ENCODE results near the gene TNRC6C. TPM values are rescaled to one million over a fixed set of nuclear protein-coding genes. Genes with fewer than 3 reads are reported as not detected.

The TNRC6C gene
- total and polyA plus RNA-seq, 10 donors = 1.7 to 37.0 (median 18.3) TPM

DNA sequence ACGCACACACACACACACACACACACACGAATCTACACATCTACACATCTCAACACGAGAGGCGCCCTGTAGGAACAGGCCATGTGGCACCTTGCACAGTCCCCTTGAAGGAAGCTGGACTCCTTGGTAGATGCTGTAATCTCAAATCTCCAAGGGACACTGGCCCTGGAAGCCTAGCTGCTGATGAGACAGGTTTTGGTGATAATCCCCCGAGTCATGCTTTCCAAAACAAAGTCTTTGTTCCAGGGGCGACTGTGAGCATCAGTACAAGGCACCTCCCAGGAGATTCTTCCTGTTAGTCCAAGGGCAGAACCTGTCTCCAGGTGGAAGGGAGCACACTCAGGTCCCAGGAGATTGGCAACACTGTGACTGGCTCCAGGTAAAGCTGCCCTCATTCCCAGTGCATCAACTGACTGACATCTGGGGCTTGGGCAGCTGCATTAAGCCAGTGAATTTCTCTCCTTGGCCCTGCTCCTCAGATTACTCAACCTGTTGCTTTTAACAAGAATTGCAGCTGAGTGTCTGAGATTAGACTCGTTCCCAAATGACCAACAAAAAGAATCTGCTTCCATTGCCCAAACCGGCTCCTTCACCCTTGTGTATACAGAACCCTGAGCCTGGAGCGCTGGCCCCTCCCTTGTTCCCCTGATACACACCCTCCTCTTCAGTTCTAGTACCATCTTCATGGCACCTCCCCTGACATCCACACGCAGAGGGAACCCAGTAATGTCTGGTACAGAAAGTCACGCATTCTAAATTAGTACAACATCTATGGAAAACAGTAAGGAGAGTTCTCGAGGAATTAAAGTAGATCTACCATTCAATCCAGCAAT, 13.9 kb upstream of the TNRC6C start:
- Histone ChIP-seq H3K4me1 (peaks cover 0 to 8% (median 0%) of the 10 kb centered on the region in 6 donors), H3K4me3 (no peak overlapping the region), H3K27ac (no peak overlapping the region), H3K9me3 (peaks cover 0 to 4% (median 0%) of the 10 kb centered on the region in 8 donors), H3K36me3 (no peaks in the 10 kb centered on the region), H3K27me3 (replicated peaks in 1 of 7) (peaks cover 0 to 50% (median 0%) of the 10 kb centered on the region in 7 donors)
- intact Hi-C loops (cut with DNase I; ENCODE audit: low total_unique reads) = no loop called here
- 80 to 91% (median 85%) methylated on average over 11 to 12 of the region's 12 CpGs for WGBS, 5 donors
- TF ChIP-seq, protein P1, sequence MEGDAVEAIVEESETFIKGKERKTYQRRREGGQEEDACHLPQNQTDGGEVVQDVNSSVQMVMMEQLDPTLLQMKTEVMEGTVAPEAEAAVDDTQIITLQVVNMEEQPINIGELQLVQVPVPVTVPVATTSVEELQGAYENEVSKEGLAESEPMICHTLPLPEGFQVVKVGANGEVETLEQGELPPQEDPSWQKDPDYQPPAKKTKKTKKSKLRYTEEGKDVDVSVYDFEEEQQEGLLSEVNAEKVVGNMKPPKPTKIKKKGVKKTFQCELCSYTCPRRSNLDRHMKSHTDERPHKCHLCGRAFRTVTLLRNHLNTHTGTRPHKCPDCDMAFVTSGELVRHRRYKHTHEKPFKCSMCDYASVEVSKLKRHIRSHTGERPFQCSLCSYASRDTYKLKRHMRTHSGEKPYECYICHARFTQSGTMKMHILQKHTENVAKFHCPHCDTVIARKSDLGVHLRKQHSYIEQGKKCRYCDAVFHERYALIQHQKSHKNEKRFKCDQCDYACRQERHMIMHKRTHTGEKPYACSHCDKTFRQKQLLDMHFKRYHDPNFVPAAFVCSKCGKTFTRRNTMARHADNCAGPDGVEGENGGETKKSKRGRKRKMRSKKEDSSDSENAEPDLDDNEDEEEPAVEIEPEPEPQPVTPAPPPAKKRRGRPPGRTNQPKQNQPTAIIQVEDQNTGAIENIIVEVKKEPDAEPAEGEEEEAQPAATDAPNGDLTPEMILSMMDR (IDR thresholded peaks at IDR 0.05 in 8 of 11, conservative IDR thresholded peaks at IDR 0.05 in 3 of 11) = no peak
- TF ChIP-seq POLR2AphosphoS5 (IDR thresholded peaks at IDR 0.05) = no peak
- no peak for DNase-seq

GRCh38 chr17:77946900-77947645, 11.4 kb upstream of the TNRC6C start:
- no peak for TF ChIP-seq POLR2AphosphoS5 (IDR thresholded peaks at IDR 0.05)
- TF ChIP-seq, protein P1 (IDR thresholded peaks at IDR 0.05 in 8 of 11, conservative IDR thresholded peaks at IDR 0.05 in 3 of 11) = no peak
- no peak for TF ChIP-seq POLR2A (IDR thresholded peaks at IDR 0.05)
- H3K4me3 ChIP-seq = no peak overlapping the region
- peaks cover 0 to 8% (median 0%) of the 10 kb centered on the region in 6 donors for H3K4me1 ChIP-seq
- no peaks in the 10 kb centered on the region for H3K36me3 ChIP-seq
- no peak for DNase-seq
- peaks cover 0 to 61% (median 0%) of the 10 kb centered on the region in 7 donors for H3K27me3 ChIP-seq (replicated peaks in 1 of 7)
- intact Hi-C loops (cut with DNase I; ENCODE audit: low total_unique reads) = no loop called here
- peaks cover 0 to 4% (median 0%) of the 10 kb centered on the region in 8 donors for H3K9me3 ChIP-seq
- no peak overlapping the region for H3K27ac ChIP-seq
- WGBS, 5 donors = 80 to 93% (median 86%) methylated on average over 6 of the region's 6 CpGs

- Histone ChIP-seq H3K27ac (no peak overlapping the region), H3K4me3 (no peak overlapping the region), H3K4me1 (peaks cover 0 to 8% (median 0%) of the 10 kb centered on the region in 6 donors), H3K9me3 (peaks cover 0 to 4% (median 0%) of the 10 kb centered on the region in 8 donors), H3K27me3 (replicated peaks in 1 of 7) (peaks cover 0 to 64% (median 0%) of the 10 kb centered on the region in 7 donors), H3K36me3 (no peaks in the 10 kb centered on the region)
- TF ChIP-seq POLR2AphosphoS5 (IDR thresholded peaks at IDR 0.05) (no peak), POLR2A (IDR thresholded peaks at IDR 0.05) (no peak)
- TF ChIP-seq, protein P1 (IDR thresholded peaks at IDR 0.05 in 8 of 11, conservative IDR thresholded peaks at IDR 0.05 in 3 of 11) = no peak
- 32 to 64% (median 54%) methylated on average over 3 of the region's 3 CpGs for WGBS, 5 donors
- no peak for DNase-seq
- intact Hi-C loops (cut with DNase I; ENCODE audit: low total_unique reads) = no loop called here
Measured at GRCh38 chr17:77948690-77949114, 9.8 kb upstream of the TNRC6C start.

DNA sequence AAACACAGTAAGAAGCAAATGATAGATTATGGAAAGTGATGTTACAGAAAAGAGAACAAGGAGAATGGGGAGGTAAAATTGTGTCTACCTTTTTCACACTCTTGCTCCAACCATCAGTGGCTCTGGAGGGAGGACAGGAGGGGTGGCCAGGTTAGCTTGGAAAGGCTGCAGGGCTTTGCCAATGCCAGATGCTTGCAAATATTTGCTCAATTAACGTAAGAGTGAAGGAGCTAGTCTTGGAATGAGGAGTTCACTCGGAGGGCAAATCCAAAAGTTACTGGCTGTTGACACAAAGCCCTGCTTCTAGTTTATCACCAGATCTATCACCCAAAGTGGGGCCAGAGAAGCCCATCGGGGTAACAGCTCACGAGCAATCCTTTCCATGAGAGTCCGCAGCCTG, 7.4 kb upstream of the TNRC6C start:
- H3K27me3 ChIP-seq (replicated peaks in 1 of 7) = peaks cover 0 to 52% (median 0%) of the 10 kb centered on the region in 7 donors
- H3K27ac ChIP-seq = no peak overlapping the region
- 77 to 86% (median 83%) methylated on average over 5 of the region's 5 CpGs for WGBS, 5 donors
- H3K4me3 ChIP-seq = no peak overlapping the region
- H3K9me3 ChIP-seq = peaks cover 0 to 4% (median 0%) of the 10 kb centered on the region in 8 donors
- intact Hi-C loops (cut with DNase I; ENCODE audit: low total_unique reads) = no loop called here
- peaks cover 0 to 8% (median 0%) of the 10 kb centered on the region in 6 donors for H3K4me1 ChIP-seq
- no peak for DNase-seq
- TF ChIP-seq POLR2AphosphoS5 (IDR thresholded peaks at IDR 0.05) (no peak), POLR2A (IDR thresholded peaks at IDR 0.05) (no peak)
- TF ChIP-seq, protein P1 (IDR thresholded peaks at IDR 0.05 in 8 of 11, conservative IDR thresholded peaks at IDR 0.05 in 3 of 11) = no peak
- no peaks in the 10 kb centered on the region for H3K36me3 ChIP-seq

Data from spleen (tissue), 11 donors.